GM18507 (cell line): ENCODE results near the gene BFSP2.

Source experiments
- DNase-seq: peaks from one replicate; pipeline ENCODE4 v3.0.0; 2011; ENCODE audit warnings: low read depth; ENCODE audit not compliant: insufficient read length; ENCODE audit errors: extremely low spot score
- FAIRE-seq: peaks from 2 replicates; lab custom pipeline; 2011; peaks lifted over from hg19 to GRCh38; lab: Jason Lieb, UNC

BFSP2 gene

DNA sequence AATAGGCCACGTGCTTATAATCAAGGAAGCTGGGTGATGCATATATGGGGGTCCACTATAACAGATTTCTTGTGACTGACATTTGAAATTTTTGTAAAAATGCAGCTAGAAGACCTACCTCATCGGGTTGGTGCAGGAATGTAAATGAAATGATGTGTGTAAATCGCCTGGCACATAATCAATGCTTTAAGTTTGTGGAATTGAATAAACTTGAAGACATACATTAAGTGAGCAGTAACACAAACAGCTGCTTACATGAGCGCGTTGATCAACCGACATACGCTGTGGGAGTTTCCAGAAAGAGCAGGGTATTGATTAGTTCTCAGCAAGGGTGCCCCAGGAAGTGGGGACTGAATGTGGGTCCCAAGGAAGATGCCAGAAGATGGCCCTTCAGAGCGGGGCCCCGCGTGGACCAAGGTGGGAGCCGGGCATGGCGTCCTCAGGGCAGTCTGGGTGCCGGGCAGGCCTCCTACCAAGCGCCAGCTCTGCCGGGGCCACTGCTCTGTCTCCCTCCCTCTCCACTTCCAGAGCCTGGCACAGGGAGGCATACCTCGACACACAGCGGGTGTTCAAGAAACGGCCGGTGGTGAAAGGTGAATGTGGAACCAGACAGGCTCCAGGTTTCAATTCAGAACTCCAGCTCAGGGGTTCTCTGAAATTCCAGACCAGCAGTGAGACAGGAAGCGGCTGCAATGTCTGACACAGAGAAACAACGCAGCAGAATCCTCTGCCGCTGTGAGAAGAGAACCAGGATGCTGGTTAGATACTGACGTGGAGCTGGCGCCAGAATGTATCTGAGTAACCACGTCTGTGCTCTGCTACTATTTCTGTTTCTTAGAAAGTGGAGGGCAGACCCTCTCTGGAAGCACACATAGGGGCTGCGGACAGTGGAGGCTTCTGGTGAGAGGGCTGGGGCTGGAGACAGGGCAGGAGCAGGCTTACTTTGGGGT lies 12.6 kb downstream of the BFSP2 start:
- DNase-seq, result no peak
- no peak for FAIRE-seq

- DNase-seq, result no peak
- FAIRE-seq, result no peak
Measured at GRCh38 chr3:133413161-133414020, 13.5 kb downstream of the BFSP2 start.

DNA sequence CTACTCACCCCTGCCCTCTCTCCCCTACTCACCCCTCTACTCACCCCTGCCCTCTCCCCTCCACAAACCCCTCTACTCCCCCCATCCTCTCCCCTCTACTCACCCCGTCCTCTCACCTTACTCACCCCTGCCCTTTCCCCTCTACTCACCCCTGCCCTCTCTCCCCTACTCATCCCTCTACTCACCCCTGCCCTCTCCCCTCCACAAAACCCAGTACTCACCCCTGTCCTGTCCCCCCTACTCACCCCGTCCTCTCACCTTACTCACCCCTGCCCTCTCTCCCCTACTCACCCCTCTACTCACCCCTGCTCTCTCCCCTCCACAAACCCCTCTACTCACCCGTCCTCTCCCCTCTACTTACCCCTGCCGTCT lies 14.2 kb downstream of the BFSP2 start:
- no peak for FAIRE-seq
- DNase-seq, result no peak

- no peak for FAIRE-seq
Measured at GRCh38 chr3:133418361-133418760, 18.5 kb downstream of the BFSP2 start.

DNA sequence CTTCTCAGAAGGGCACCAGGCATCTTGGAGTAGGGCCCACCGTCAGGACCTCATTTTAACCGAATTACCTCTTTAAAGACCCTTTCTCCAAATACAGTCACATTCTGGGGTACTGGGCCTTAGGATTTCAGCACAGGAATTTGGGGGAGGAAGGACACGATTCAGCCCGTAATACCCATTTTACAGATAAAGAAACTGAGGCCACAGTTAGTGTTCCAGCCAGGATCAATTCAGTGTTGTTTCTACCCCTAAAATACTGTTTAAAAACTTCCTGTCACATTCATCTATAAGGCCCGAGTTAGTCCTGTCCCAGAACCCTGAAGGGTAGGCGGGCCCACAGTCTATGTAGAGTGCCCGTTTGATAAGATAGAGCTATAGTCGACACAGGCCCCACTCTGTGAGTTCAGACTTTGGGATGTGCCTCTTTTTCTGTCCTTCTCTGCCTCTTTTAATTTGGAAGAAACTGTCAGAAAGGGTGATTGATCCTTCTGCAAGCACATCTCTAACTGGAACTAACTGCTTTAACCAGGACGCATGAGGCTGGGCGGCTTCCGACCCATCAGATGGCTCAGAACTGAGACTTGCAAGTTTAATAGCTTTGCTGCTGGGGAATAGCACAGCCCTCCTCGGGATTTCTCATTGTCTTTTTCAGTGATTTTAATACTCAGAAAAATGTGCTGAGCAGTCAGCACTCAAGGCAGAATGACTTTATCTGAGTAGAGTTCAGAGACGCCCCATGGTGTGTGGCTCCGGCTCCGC lies 19.5 kb downstream of the BFSP2 start:
- no peak for FAIRE-seq
- DNase-seq, result no peak

More at GRCh38 chr3:133418361-133418760, 18.5 kb downstream of the BFSP2 start:
- no peak for DNase-seq

- FAIRE-seq, result peak; percentile 44
Measured at GRCh38 chr3:133424937-133425869, 25.3 kb downstream of the BFSP2 start.

GRCh38 chr3:133425898-133426297 lies 26.0 kb downstream of the BFSP2 start:
- FAIRE-seq (no peak), DNase-seq (no peak)

More at GRCh38 chr3:133424937-133425869, 25.3 kb downstream of the BFSP2 start:
- DNase-seq, result no peak

- no peak for DNase-seq
- FAIRE-seq, result no peak
Measured at GRCh38 chr3:133426721-133427120, 26.9 kb downstream of the BFSP2 start.

DNA sequence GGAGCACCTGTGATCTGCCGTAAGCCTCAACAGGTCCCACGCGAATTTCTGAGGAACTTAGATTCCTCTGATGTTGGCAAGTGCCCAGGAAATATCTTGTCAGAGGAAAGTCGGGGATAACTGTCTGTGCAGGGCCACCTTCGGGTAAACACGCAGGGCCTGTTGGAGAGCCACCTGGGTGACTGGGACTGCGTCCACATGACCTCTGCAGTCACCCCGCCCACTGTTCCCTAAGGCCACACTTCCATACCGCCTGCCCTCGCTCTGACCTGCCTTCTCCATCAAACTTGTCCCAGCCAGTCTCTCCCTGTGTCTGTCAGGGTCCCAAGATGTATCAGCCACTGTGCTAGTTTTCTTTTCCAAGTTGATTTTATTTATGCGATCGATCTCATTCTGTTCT lies 28.7 kb downstream of the BFSP2 start:
- FAIRE-seq, result no peak
- no peak for DNase-seq

GRCh38 chr3:133429063-133429462 lies 29.2 kb downstream of the BFSP2 start:
- no peak for DNase-seq
- FAIRE-seq, result no peak

DNA sequence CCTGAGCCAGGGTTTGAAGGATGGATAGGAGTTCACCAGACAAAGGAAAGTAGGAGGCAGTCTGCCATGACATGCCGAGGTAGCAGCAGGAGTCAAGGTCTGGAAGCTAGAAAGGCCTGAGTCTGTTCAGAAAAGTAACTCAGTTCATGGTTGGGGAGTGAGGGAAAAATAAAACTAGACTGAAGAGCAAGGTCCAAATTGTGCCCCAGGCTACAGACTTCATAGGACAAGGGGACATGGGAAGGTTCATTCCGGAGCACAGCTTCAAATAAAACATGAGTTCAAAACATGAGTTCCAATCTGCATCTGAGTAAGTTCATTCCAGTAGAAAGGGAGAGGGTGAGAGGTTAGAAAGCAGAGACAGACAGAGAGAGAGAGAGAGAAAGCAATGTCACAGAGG lies 39.7 kb downstream of the BFSP2 start:
- DNase-seq, result no peak
- FAIRE-seq, result no peak

DNA sequence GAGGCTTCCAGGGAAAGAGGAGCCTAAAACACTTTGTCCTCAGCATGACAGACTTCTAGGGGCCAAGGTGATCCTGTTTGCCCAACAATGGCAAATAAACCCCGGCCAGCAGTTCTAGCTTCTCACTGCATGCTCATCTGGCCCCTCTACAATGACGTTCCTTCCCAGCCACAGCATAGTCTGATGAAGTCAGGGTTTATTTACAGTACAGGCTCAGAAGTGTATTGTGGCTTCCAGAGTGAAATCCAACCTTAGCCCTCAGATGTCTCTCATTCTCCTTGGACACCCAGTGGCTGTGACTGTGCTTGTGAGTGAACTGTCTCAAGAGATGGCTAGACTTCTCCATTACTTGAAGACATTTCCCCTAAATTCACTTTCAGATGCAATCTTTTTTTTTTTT lies 40.8 kb downstream of the BFSP2 start:
- DNase-seq (no peak), FAIRE-seq (no peak)

- peak; percentile 92 for FAIRE-seq
- no peak for DNase-seq
Measured at GRCh38 chr3:133441867-133442270, 42.0 kb downstream of the BFSP2 start.

- DNase-seq, result no peak
- peak; percentile 42 for FAIRE-seq
Measured at GRCh38 chr3:133442518-133442917, 42.7 kb downstream of the BFSP2 start.

GRCh38 chr3:133443649-133444422 lies 44.0 kb downstream of the BFSP2 start:
- no peak for FAIRE-seq
- DNase-seq, result no peak

GRCh38 chr3:133444423-133444774 lies 44.5 kb downstream of the BFSP2 start:
- no peak for FAIRE-seq
- no peak for DNase-seq

DNA sequence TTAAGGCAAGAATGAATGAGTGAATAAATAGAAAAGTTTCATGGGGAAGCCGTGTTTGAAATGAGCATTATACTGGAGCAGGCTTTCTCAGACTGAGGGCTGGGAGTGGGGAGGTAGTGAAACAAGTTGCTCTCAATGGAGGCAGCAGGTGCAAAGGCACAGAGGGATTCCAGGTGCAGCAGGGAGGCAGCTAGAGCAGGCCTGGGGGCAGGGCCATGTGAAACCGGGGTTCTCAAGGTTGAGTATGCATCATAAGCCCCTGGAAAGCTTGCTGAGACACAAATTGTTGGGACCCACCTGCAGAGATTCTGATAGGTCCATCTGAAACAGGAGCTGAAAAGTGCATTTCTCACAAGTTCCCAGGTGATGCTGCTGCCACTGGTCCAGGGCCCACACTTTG lies 45.3 kb downstream of the BFSP2 start:
- DNase-seq (no peak), FAIRE-seq (peak; percentile 73)
